H1 (cell line): ENCODE measurements around the gene HOXB9.

ENCODE experiments used
- BRCA1 ChIP-seq: IDR thresholded peaks from 2 replicates; pipeline ENCODE4 v1.6.1; 2012; ENCODE audit warnings: low read depth, low read length, improper control_type of control experiment
- CHD2 ChIP-seq: IDR thresholded peaks from 2 replicates; pipeline ENCODE4 v1.6.1; 2012; ENCODE audit warnings: low read length, improper control_type of control experiment
- CREB1 ChIP-seq: IDR thresholded peaks from 2 replicates; pipeline ENCODE4 v1.6.1; 2012; ENCODE audit warnings: inconsistent platforms
- EZH2 ChIP-seq: fragments of 200-600 bp; sonication (generic); IDR thresholded peaks from 2 replicates; pipeline ENCODE4 v1.7.1; 2012; ENCODE audit warnings: low read depth, mild to moderate bottlenecking, moderate library complexity, low read length, inconsistent platforms; ENCODE audit not compliant: severe bottlenecking
- GABPA ChIP-seq: IDR thresholded peaks from 2 replicates; pipeline ENCODE4 v1.6.1; 2011; ENCODE audit warnings: mild to moderate bottlenecking, low read length, moderate library complexity, borderline replicate concordance; ENCODE audit not compliant: insufficient read depth
- JUN ChIP-seq: IDR thresholded peaks from 2 replicates; pipeline ENCODE4 v1.6.1; 2011; ENCODE audit warnings: low read depth, mild to moderate bottlenecking, improper control_type of control experiment, low read length
- SIRT6 ChIP-seq: IDR thresholded peaks from one replicate; pipeline ENCODE4 v1.7.1; 2012; ENCODE audit warnings: low read length, inconsistent platforms
- SIX5 ChIP-seq: IDR thresholded peaks from 2 replicates; pipeline ENCODE4 v1.6.1; 2011; ENCODE audit warnings: mild to moderate bottlenecking, low read depth, low read length
- TAF1 ChIP-seq: IDR thresholded peaks from 2 replicates; pipeline ENCODE4 v1.6.1; 2011; ENCODE audit warnings: mild to moderate bottlenecking, low read depth, low read length
- ZNF274 ChIP-seq: IDR thresholded peaks from 2 replicates; pipeline ENCODE4 v1.7.0; 2012; ENCODE audit warnings: low read length, borderline replicate concordance; ENCODE audit errors: extremely low read depth
- TF ChIP-seq, protein P1 (sequence below): IDR thresholded peaks from 2 replicates; pipeline ENCODE4 v1.6.1; 2012; ENCODE audit warnings: inconsistent platforms
- TF ChIP-seq, protein P2 (sequence below), 3 experiments: IDR thresholded peaks; 1 replicate in 2 of 3; 2 replicates in 1 of 3; pipeline versions ENCODE4 v1.5.1 to v1.6.1; 2011; ENCODE audit warnings: low read length in 3 of 3, mild to moderate bottlenecking in 3 of 3, inconsistent platforms in 2 of 3, low read depth in 1 of 3, moderate library complexity in 1 of 3; ENCODE audit not compliant: insufficient read depth in 1 of 3; ENCODE audit errors: control extremely low read depth in 1 of 3

DNA sequence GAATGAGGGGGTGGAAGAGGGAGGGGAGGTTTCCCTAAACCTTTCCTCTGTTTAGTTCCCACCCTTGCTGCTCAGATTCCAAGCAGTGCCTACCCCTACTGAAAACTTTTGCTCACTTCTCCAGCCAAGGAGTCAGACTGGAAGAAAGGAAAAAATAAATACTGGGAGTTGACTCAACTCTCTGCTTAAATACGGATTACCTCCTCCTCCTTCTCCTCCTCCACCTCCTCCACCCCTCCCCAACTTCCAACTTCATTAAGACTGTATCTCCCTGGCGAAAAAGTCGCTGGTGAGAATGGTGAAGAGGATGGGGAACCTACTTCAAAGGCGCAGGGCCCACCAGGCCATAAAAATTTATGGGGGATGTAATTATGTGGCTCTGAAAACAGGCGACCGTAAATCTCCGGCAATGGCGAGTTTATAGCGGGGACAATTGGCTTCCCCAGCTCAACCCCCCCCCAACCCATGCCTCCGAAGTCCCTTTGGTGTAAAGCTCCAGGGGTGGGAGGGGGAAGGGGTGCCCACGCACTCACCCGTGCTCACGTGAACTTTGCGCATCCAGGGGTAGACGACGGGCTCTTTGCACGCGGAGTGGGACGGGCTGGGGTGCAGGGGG, 48.7 kb downstream of the HOXB9 start:
- TF ChIP-seq BRCA1, result no peak
- TF ChIP-seq, protein P1, sequence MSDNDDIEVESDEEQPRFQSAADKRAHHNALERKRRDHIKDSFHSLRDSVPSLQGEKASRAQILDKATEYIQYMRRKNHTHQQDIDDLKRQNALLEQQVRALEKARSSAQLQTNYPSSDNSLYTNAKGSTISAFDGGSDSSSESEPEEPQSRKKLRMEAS, result no peak
- TF ChIP-seq GABPA, result no peak
- TF ChIP-seq TAF1, result no peak
- TF ChIP-seq, protein P2, sequence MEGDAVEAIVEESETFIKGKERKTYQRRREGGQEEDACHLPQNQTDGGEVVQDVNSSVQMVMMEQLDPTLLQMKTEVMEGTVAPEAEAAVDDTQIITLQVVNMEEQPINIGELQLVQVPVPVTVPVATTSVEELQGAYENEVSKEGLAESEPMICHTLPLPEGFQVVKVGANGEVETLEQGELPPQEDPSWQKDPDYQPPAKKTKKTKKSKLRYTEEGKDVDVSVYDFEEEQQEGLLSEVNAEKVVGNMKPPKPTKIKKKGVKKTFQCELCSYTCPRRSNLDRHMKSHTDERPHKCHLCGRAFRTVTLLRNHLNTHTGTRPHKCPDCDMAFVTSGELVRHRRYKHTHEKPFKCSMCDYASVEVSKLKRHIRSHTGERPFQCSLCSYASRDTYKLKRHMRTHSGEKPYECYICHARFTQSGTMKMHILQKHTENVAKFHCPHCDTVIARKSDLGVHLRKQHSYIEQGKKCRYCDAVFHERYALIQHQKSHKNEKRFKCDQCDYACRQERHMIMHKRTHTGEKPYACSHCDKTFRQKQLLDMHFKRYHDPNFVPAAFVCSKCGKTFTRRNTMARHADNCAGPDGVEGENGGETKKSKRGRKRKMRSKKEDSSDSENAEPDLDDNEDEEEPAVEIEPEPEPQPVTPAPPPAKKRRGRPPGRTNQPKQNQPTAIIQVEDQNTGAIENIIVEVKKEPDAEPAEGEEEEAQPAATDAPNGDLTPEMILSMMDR (IDR thresholded peaks at IDR 0.05; ENCODE audit: control extremely low read depth in 1 of 3, insufficient read depth in 1 of 3, low read depth in 1 of 3, low read length in 3 of 3), result no peak
- no peak for TF ChIP-seq JUN
- TF ChIP-seq SIRT6, result no peak
- TF ChIP-seq ZNF274, result no peak
- TF ChIP-seq CREB1, result no peak
- TF ChIP-seq EZH2, result peak; percentile 93
- no peak for TF ChIP-seq SIX5
- TF ChIP-seq CHD2, result no peak
